ENCODE measurements around the gene PTPA. TPM values are rescaled to one million over a fixed set of nuclear protein-coding genes. Genes with fewer than 3 reads are reported as not detected.

Gene PTPA
- total and polyA plus RNA-seq, 2 of the 4 experiments (the other 2 are of a cell fraction) = 124 to 149 TPM

GRCh38 chr9:129138476-129139232 lies 27.4 kb downstream of the PTPA start:
- Histone ChIP-seq H2BK20ac (ENCODE audit: low read depth, low read length) (peak overlapping the region; percentile 90), H3K18ac (ENCODE audit: low read depth, low read length) (peak overlapping the region; percentile 43; the same call in 1 of the 2 replicates), H2BK5ac (ENCODE audit: low read depth, low read length, poor library complexity, severe bottlenecking) (peak overlapping the region; percentile 86), H3K9me1 (ENCODE audit: insufficient read depth, low read length) (peaks cover 5% of the 10 kb centered on the region; the same call in 1 of the 2 replicates), H3K56ac (ENCODE audit: extremely low read depth, insufficient read depth, low read length) (peak overlapping the region; percentile 99), H3K9me3 (ENCODE audit: control insufficient read depth, insufficient read depth, low read length) (no peaks in the 10 kb centered on the region), H3K36me3 (ENCODE audit: control insufficient read depth, insufficient read depth, low read length) (peaks cover 20% of the 10 kb centered on the region), H3K4me1 (ENCODE audit: control insufficient read depth, insufficient read depth, low read length) (peaks cover 44% of the 10 kb centered on the region), H3K9ac (ENCODE audit: low read depth, low read length) (peak overlapping the region; percentile 34), H3K14ac (replicated peaks; ENCODE audit: low read depth, low read length) (peak overlapping the region; percentile 88), H3K4ac (ENCODE audit: low read depth, low read length) (peak overlapping the region; percentile 100), H3K23ac (ENCODE audit: low read depth, low read length) (peak overlapping the region; percentile 80), H4K91ac (ENCODE audit: insufficient read depth, low read depth, low read length) (peak overlapping the region; percentile 94), H3K4me3 (ENCODE audit: insufficient read depth, low read depth, low read length) (no peak overlapping the region), H3K27me3 (ENCODE audit: control insufficient read depth, insufficient read depth, low read length) (no peaks in the 10 kb centered on the region), H2AK5ac (ENCODE audit: low read depth, low read length) (peak overlapping the region; percentile 83), H2AFZ (replicated peaks; ENCODE audit: low read length, poor library complexity) (peak overlapping the region; percentile 88), H4K20me1 (ENCODE audit: insufficient read depth, low read length) (no peaks in the 10 kb centered on the region; the same call in 1 of the 2 replicates), H3K27ac (ENCODE audit: insufficient read depth, low read length) (peak overlapping the region; percentile 83), H3K79me1 (ENCODE audit: low read depth in 1 of 2, low read length in 2 of 2) (peaks cover 5 to 31% of the 10 kb centered on the region in 2 experiments; a peak in 3 of 4 replicates), H2AK9ac (replicated peaks; ENCODE audit: low read depth, low read length, poor library complexity) (peak overlapping the region; percentile 100), H4K8ac (ENCODE audit: low read depth in 2 of 2, low read length in 2 of 2) (peak overlapping the region; percentile 44 to 89), H2BK15ac (ENCODE audit: low read depth, low read length) (peak overlapping the region; percentile 55; the same call in 2 of the 3 replicates), H3K4me2 (ENCODE audit: low read depth, low read length) (no peak overlapping the region), H4K5ac (ENCODE audit: low read depth, low read length) (peak overlapping the region; percentile 85), H2BK120ac (ENCODE audit: low read depth, low read length) (peak overlapping the region; percentile 100)
- no TSS peak for BruUV-seq (replicated peaks)
- intact Hi-C loops (cut with micrococcal nuclease) = loop anchor here (1.0 to 5.0 kb wide), 4 partner anchors 196 to 644 kb away; no protein-coding TSS in a partner anchor
- TF ChIP-seq CEBPB (IDR thresholded peaks at IDR 0.05; ENCODE audit: low read depth, low read length) (no peak), CTCF (conservative IDR thresholded peaks at IDR 0.05; ENCODE audit: low read depth, low read length) (no peak), RFX5 (IDR thresholded peaks at IDR 0.05; ENCODE audit: low read depth, low read length) (no peak), ELK1 (IDR thresholded peaks at IDR 0.05; ENCODE audit: borderline replicate concordance, low read depth, low read length) (no peak), MAFK (IDR thresholded peaks at IDR 0.05; ENCODE audit: low read depth, low read length) (peak; percentile 67), BHLHE40 (IDR thresholded peaks at IDR 0.05; ENCODE audit: low read depth, low read length) (no peak), MXI1 (IDR thresholded peaks at IDR 0.05; ENCODE audit: borderline replicate concordance, low read depth, low read length) (no peak), FOS (IDR thresholded peaks at IDR 0.05; ENCODE audit: low read depth, low read length) (no peak)
- in situ Hi-C loops (cut with MboI; ENCODE audit: low sequenced_read_pairs) = no loop called here
- DNase-seq (peak; percentile 40), ATAC-seq (ENCODE audit: low read depth) (peak; percentile 2)
- dilution Hi-C loops (cut with HindIII; ENCODE audit: low sequenced_read_pairs, unreplicated experiment) = no loop called here
- POLR2A ChIA-PET (ENCODE audit: unreplicated experiment) = interaction anchor here (1.0 to 2.6 kb wide), 4 partner anchors 36 to 487 kb away, joined by 3 to 17 read pairs (median 4); no protein-coding TSS in a partner anchor
- CTCF ChIA-PET = interaction anchor here (0.6 to 3.1 kb wide), 9 partner anchors 29 to 482 kb away, joined by 3 to 21 read pairs (median 4); no protein-coding TSS in a partner anchor
- 46% methylated on average over 7 of the region's 21 CpGs; no CpG with 5 or more reads in 1 of the 2 experiments for WGBS, 2 experiments (ENCODE audit: extremely low coverage in 2 of 2, insufficient read length in 1 of 2)

Measured in IMR-90 (cell line).